NCI-H226 (cell line): ENCODE measurements around the gene NDUFA9.

Experiments
- DNase-seq: peaks from one replicate; pipeline ENCODE4 v3.0.0-alpha.2; 2015

NDUFA9 gene

GRCh38 chr12:4648501-4649357 is at the start of gene NDUFA9, which contains the start of gene AKAP3:
Gene NDUFA9 (plus strand): TSS chr12:4649114. CDS start chr12:4649127, 13 bp downstream.
Gene AKAP3 (minus strand): TSS chr12:4649051. CDS start chr12:4638196, 10,855 bp downstream.
- DNase-seq, result peak; percentile 69

DNA sequence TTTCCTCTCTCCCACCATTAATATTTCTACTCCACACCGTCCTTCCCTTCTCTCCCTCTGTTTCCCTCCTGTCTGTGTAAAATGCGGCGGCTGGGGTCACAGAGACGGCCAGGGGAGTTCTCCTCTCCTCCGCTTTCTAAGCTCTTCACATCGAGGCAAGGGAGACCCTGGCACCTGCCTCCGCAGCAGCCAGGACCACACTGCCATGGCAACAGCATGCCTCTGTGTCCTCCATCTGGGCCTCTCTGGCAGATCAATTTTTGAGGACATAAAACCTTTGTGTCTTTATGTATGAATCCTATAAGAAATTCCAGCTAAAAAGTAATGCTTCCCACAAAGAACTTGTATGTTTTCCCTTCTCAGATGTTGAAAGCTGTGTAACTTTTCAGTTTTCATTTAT is 45.5 kb upstream of the NDUFA9 start:
- DNase-seq, result no peak

DNA sequence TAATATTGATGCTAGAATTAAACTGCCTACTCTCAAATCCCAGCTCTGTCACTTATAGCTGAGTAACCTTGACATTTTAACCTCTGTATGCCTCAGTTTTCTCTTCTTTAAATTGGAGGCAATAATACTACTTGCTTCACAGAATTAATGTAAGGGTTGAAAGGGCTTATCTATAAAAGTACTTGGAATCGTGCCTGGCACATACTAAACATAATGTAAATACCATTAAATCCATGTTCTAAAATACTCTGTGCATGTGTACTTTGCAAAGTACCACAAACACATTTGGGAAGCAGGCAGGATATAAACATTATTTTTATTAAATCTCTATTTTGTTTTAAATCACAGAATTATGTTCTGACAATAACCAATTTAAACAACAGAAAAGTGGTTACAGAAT is 45.0 kb upstream of the NDUFA9 start:
- DNase-seq, result no peak

GRCh38 chr12:4604684-4605193 is 44.2 kb upstream of the NDUFA9 start:
- DNase-seq, result peak; percentile 77

DNA sequence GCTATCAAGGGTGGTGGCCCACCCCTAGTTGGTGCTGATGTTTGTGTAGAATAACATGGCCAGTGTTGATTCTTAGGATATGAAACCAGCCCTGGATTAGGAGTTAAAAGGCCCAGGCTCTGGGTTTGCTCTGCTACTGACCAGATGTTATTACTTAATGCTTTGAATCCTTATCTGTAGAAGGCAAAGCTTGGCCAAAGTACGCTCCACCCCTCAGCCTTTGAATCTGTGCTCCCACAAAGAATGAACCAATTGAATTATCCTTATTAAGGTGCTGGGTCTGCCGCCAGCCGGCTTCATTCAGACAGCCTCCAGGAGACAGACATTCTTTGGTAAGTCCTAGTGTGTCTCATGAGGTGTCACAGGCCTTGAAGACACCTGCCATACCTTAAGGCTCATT is 41.9 kb upstream of the NDUFA9 start:
- DNase-seq, result no peak

- no peak for DNase-seq
Observed at GRCh38 chr12:4609071-4609470, 39.8 kb upstream of the NDUFA9 start.

- DNase-seq, result no peak
Observed at GRCh38 chr12:4610481-4610880, 38.4 kb upstream of the NDUFA9 start.

- no peak for DNase-seq
Observed at GRCh38 chr12:4615667-4616066, 33.2 kb upstream of the NDUFA9 start.

DNA sequence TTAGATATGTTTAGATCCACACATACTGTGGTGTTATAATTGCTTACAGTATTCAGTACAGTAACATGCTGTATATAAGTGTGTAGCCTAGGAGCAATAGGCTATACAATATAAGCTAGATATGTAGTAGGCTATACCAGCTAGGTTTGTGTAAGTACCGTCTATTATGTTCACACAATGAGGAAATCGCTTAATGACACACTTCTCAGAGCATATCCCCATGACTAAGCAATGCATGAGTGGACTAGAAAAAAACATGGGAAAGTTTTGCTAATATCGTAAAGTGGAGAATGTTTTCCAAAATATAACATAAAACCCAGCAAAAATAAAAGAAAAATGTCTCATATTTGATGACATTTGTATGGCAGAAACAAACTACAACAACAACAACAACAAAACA is 27.4 kb upstream of the NDUFA9 start:
- DNase-seq, result no peak

- no peak for DNase-seq
Observed at GRCh38 chr12:4626543-4626942, 22.4 kb upstream of the NDUFA9 start.

DNA sequence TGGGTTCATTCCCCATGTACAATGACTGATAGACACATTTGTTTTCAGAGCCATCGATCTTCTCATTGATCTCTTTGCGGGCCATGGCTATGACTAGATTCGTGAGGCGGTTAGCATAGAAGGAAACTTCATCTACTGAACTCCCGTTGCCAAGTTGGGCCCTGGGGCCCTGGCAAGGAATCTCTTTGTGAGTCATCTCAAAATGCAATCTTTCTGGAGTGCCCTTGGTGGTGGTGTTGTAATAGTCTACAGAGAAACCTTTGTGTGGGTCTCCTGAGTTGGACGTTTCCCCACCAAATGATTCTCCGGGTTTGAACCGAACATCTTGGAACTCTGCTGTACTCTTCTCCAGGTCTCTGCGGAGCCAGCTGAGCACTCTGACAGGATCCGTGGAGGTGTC is 20.5 kb upstream of the NDUFA9 start:
- no peak for DNase-seq

GRCh38 chr12:4630262-4630661 is 18.7 kb upstream of the NDUFA9 start:
- no peak for DNase-seq

GRCh38 chr12:4643747-4644146 is 5.2 kb upstream of the NDUFA9 start:
- no peak for DNase-seq

- no peak for DNase-seq
Observed at GRCh38 chr12:4645023-4645422, 3.9 kb upstream of the NDUFA9 start.

GRCh38 chr12:4648104-4648500 is 812 bp upstream of the NDUFA9 start:
- no peak for DNase-seq

GRCh38 chr12:4649358-4649661 is 396 bp downstream of the NDUFA9 start:
- no peak for DNase-seq

DNA sequence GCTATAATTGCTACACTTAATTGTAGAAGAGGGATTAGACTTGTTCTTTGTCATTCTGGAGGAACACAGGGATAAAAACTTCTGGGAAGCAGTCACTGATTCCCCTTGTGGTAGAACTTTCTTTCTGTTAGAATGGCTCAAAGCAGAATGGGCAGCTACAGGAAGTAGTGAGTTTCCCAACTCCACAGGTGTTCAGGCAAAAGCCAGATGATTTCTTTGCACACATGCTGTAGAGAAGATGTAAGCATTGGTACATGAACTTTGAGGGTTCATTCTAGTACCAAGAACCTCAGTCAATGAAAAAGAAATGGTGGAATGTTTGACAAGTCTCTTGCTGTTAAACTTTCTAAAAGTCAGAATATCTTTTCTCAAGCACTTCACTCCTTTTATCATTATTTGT is 4.3 kb downstream of the NDUFA9 start:
- no peak for DNase-seq

DNA sequence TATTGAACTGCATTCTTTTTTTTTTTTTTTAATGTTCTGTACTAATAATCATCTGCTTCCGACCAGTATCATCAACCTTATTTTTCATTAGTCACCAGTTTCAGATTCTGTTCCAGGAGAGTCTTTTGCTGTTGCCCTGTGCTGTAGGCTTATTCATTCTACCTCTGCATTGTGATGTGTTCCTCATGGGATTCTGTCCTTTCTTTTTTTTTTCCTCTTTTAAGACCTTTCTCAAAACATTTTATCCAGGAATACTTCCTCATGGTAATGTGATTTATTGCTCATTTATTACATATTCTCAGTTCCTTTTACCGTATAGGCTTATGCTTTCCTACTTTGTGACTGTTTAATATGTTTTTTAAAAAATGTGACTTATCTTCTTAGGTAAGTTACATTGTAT is 4.8 kb downstream of the NDUFA9 start:
- no peak for DNase-seq

DNA sequence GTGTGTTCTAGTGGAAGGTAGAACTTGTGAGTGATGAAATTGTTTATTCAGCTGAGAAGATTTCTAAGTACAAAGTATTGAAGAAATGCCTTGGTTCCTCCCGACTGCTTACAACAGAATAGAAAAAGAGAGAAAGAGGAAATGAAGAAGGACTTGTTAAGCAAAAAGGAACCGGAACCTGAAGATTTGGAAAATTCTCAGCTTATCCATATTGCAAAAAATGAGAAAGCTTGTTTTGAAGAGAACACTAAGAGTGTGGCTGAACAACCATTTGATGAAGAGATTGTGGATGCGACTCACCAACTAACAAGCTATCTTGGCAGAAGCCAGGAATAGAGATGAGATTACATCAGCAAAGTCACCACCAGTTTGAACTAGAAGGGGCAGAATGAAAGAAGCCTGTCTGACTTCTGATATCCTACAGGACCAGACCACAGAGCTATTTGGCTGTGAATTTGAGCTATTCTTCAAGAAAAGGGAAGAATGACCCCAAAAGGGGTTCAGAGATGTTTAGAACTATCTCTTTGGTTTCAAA is 15.1 kb downstream of the NDUFA9 start:
- DNase-seq, result peak; percentile 62

DNA sequence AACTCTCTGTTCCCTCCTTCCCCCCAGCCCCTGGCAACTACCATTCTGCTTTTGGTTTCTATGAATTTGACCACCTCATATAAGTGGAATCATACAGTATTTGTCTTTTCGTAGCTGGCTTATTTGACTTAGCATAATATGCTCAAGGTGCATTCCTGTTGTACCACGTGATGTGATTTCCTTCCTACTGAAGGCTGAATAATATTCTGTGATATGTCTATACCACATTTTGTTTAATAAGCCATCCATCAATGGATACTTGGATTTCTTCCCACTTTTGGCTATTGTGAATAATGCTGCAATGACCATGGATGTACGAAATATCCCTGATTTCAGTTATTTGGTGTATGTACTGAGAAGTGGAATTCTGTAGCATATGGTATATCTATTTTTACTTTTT is 16.3 kb downstream of the NDUFA9 start:
- no peak for DNase-seq

DNA sequence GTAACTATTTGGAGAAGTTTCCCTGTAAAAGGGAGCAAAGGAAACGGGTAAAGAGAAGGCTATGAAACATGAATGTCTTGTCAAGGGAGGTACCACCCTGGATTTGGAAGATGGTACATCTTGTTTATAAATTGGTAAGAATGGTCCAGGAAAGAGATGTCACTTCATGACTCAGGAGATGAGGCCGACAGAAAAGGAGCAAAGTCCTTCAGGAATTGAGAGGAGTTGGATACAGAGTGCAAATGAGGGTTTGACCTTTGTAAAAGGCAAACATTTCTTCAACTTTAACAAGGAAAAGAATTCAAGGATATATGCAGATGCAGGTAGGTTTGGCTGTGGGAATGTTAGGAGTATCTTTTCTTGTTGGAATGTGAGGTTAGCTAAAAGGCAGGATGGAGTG is 30.8 kb downstream of the NDUFA9 start:
- DNase-seq, result no peak

- DNase-seq, result no peak
Observed at GRCh38 chr12:4681732-4682131, 32.8 kb downstream of the NDUFA9 start.

- DNase-seq, result no peak
Observed at GRCh38 chr12:4685317-4685716, 36.4 kb downstream of the NDUFA9 start.

DNA sequence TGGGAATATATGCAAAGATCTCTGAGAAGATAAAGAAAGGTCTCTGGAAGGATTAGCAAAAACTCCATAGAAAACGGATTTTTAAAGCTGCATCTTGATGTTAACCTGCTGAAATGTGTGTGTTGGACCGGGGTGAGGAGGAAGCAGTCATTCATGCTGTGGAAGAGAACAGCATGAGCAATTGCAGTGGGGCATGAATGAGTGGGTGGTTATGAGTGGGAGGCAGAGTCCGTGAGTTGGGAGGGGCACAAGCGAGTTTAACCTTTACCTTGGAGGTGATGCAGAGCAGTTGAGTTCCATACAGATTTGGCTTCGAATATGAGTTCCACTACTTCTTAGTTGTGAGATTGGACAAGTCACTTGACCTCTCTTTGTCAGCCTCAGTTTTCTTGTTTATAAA is 41.8 kb downstream of the NDUFA9 start:
- DNase-seq, result no peak
